Activated naive CD8-positive, alpha-beta T cell (primary cell): ENCODE data around the gene HHIPL1.

Experiments
- H3K27ac Mint-ChIP-seq: one replicate; pipeline ENCODE4 v1.8.0; 2021; ENCODE audit warnings: mixed read lengths
- H3K27me3 Mint-ChIP-seq: one replicate; pipeline ENCODE4 v1.8.0; 2021; ENCODE audit warnings: mixed read lengths
- H3K36me3 Mint-ChIP-seq: one replicate; pipeline ENCODE4 v1.8.0; 2021; ENCODE audit warnings: mixed read lengths
- H3K4me1 Mint-ChIP-seq: one replicate; pipeline ENCODE4 v1.8.0; 2021; ENCODE audit warnings: low read depth, mixed read lengths
- H3K4me3 Mint-ChIP-seq: one replicate; pipeline ENCODE4 v1.8.0; 2021; ENCODE audit warnings: mild to moderate bottlenecking, mixed read lengths
- H3K9me3 Mint-ChIP-seq: one replicate; pipeline ENCODE4 v1.8.0; 2021; ENCODE audit warnings: low read depth, mixed read lengths

Gene HHIPL1

GRCh38 chr14:99604766-99605298 lies 40.1 kb upstream of the HHIPL1 start:
- no peaks in the 10 kb centered on the region for H3K36me3 Mint-ChIP-seq
- H3K4me3 Mint-ChIP-seq = peak overlapping the region; percentile 91
- H3K4me1 Mint-ChIP-seq = peaks cover 31% of the 10 kb centered on the region
- H3K9me3 Mint-ChIP-seq = no peaks in the 10 kb centered on the region
- no peaks in the 10 kb centered on the region for H3K27me3 Mint-ChIP-seq
- H3K27ac Mint-ChIP-seq = peak overlapping the region; percentile 76

GRCh38 chr14:99605299-99605961 lies 39.5 kb upstream of the HHIPL1 start:
- no peaks in the 10 kb centered on the region for H3K27me3 Mint-ChIP-seq
- H3K9me3 Mint-ChIP-seq = no peaks in the 10 kb centered on the region
- peak overlapping the region; percentile 84 for H3K27ac Mint-ChIP-seq
- H3K4me1 Mint-ChIP-seq = peaks cover 28% of the 10 kb centered on the region
- H3K4me3 Mint-ChIP-seq = peak overlapping the region; percentile 91
- no peaks in the 10 kb centered on the region for H3K36me3 Mint-ChIP-seq

- Mint-ChIP-seq H3K9me3 (no peaks in the 10 kb centered on the region), H3K4me1 (peaks cover 21% of the 10 kb centered on the region), H3K27me3 (no peaks in the 10 kb centered on the region), H3K4me3 (no peak overlapping the region), H3K27ac (no peak overlapping the region), H3K36me3 (no peaks in the 10 kb centered on the region)
Measured at GRCh38 chr14:99606359-99606758, 38.6 kb upstream of the HHIPL1 start.

GRCh38 chr14:99608591-99608990 lies 36.3 kb upstream of the HHIPL1 start:
- Mint-ChIP-seq H3K27me3 (no peaks in the 10 kb centered on the region), H3K4me3 (no peak overlapping the region), H3K4me1 (peaks cover 8% of the 10 kb centered on the region), H3K27ac (no peak overlapping the region), H3K9me3 (no peaks in the 10 kb centered on the region), H3K36me3 (no peaks in the 10 kb centered on the region)

DNA sequence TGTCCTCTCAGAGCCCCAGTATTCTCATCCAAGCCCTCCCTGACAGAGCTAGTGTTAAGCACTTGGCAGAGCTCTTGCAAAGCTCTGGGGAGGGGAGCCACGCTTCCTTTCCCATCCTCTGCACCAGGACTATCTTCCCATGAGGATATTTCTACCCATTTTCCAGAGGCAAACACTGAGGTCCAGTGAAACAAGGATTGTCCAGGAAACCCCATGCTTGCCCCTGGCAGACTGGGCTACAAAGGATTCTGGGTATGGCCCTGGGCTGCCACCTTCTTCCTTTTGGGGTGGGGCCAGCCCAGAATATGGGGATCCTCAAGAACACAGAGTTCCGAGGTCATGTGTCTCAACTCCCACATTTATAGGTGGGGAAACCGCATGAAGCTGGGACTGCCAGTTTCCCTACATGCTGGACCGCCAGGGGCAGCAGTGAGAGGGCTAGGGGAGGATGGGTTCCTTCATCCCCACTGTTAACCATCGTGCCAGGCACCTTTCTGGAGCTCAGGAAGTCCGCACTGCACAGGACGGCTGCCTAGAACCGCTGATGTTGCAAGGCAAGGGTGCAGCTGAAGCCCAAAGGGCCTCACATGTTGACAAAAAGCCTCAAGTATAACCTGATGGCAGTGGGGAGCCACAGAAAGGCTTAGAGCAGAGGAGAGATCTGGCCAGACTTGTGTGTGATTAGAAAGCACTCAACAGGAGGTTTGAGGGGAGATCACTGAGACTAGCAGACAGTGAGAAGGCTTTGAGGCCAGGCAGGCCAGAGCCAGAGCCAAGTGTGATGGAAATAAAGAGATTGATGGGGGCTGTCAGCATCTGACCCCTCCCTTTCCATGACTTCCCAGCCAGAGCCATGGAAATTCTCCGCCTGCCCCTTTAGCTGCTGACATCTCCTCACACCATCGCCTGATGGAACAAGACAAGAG lies 35.4 kb upstream of the HHIPL1 start:
- Mint-ChIP-seq H3K27ac (no peak overlapping the region), H3K27me3 (no peaks in the 10 kb centered on the region), H3K4me3 (no peak overlapping the region), H3K4me1 (peaks cover 8% of the 10 kb centered on the region), H3K36me3 (no peaks in the 10 kb centered on the region), H3K9me3 (no peaks in the 10 kb centered on the region)

DNA sequence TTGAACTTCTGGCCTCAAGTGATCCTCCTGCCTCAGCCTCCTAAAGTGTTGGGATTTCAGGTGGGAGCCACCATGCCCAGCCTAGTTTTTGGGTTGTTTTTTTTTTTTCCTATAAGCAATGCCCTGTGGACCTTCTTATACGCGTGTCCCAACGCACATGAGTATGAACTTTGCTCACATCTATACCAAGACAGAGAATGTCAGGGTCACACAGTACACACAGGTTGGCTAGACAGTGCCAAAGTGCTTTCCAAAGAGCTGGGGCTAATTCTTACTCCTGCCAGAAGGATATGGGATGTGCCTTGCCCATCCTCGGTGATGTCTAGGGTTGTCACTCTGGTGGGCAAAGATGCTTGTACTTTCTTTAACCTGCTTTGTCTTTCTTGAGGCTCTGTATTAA lies 33.3 kb upstream of the HHIPL1 start:
- H3K27me3 Mint-ChIP-seq = peaks cover 5% of the 10 kb centered on the region
- no peaks in the 10 kb centered on the region for H3K9me3 Mint-ChIP-seq
- no peaks in the 10 kb centered on the region for H3K36me3 Mint-ChIP-seq
- H3K4me3 Mint-ChIP-seq = no peak overlapping the region
- peaks cover 3% of the 10 kb centered on the region for H3K4me1 Mint-ChIP-seq
- no peak overlapping the region for H3K27ac Mint-ChIP-seq

- Mint-ChIP-seq H3K4me1 (peaks cover 3% of the 10 kb centered on the region), H3K36me3 (no peaks in the 10 kb centered on the region), H3K4me3 (no peak overlapping the region), H3K9me3 (no peaks in the 10 kb centered on the region), H3K27ac (no peak overlapping the region), H3K27me3 (peaks cover 7% of the 10 kb centered on the region)
Measured at GRCh38 chr14:99612071-99612737, 32.7 kb upstream of the HHIPL1 start.

GRCh38 chr14:99612738-99613330 lies 32.1 kb upstream of the HHIPL1 start:
- H3K9me3 Mint-ChIP-seq = no peaks in the 10 kb centered on the region
- peaks cover 3% of the 10 kb centered on the region for H3K4me1 Mint-ChIP-seq
- H3K4me3 Mint-ChIP-seq = no peak overlapping the region
- H3K27ac Mint-ChIP-seq = no peak overlapping the region
- H3K36me3 Mint-ChIP-seq = no peaks in the 10 kb centered on the region
- H3K27me3 Mint-ChIP-seq = peaks cover 8% of the 10 kb centered on the region

- Mint-ChIP-seq H3K4me3 (no peak overlapping the region), H3K9me3 (no peaks in the 10 kb centered on the region), H3K27me3 (peaks cover 9% of the 10 kb centered on the region), H3K4me1 (peaks cover 1% of the 10 kb centered on the region), H3K27ac (no peak overlapping the region), H3K36me3 (no peaks in the 10 kb centered on the region)
Measured at GRCh38 chr14:99615497-99616157, 29.3 kb upstream of the HHIPL1 start.

- Mint-ChIP-seq H3K36me3 (no peaks in the 10 kb centered on the region), H3K27ac (no peak overlapping the region), H3K4me3 (no peak overlapping the region), H3K9me3 (no peaks in the 10 kb centered on the region), H3K4me1 (peaks cover 1% of the 10 kb centered on the region), H3K27me3 (peaks cover 11% of the 10 kb centered on the region)
Measured at GRCh38 chr14:99616832-99617800, 27.8 kb upstream of the HHIPL1 start.

DNA sequence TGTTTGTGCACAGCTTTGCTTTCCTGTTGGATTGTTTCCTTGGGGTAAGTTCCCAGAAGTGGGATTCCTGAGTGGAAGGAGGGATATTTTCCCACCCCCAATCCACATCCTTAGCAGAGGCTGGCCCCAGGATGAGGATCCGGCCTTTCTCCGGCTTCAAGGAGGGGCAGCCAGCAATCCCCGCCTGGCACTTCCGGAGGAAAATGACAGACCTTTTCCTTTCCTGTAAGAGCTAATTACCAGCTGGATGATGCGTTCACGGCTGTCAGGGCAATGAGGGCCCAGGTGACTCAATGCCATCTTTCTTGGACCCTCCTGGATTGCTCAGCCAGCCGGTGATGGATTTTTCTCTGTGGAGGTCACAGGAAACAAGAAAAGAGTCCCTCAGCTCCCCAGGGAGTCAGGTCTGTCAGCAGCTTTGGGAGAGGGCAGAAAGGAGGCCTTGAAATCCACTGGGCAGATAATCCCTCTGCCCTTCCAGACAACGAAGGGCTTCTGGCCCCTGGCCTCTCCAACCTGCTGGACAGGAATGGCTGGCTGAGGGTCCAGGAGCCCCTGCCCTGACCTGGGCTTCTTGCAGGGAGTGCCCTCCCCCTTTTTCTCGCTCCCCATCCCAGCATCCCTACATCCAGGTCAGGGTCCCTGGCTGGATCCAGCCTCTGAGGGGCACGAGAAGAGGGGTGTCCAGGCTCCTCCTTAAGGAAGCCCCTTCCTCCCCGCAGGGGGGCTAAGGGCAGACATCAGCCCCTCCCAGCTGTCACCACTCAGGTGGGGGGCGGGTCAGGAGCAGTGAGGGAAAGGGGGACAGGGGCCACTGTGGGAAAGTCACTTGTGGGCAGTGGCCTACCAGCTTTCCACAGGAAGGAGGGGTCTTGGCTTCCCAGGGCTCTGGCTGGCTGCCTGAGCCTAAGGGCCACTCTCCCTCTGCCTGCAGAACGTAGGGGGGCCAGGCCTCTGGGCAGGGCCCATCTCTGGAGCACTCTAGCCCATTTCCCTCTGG lies 24.8 kb upstream of the HHIPL1 start:
- Mint-ChIP-seq H3K9me3 (no peaks in the 10 kb centered on the region), H3K27ac (no peak overlapping the region), H3K4me3 (no peak overlapping the region), H3K36me3 (no peaks in the 10 kb centered on the region), H3K4me1 (peaks cover 1% of the 10 kb centered on the region), H3K27me3 (peaks cover 19% of the 10 kb centered on the region)

- H3K36me3 Mint-ChIP-seq = no peaks in the 10 kb centered on the region
- peaks cover 21% of the 10 kb centered on the region for H3K27me3 Mint-ChIP-seq
- H3K4me3 Mint-ChIP-seq = no peak overlapping the region
- no peaks in the 10 kb centered on the region for H3K9me3 Mint-ChIP-seq
- H3K27ac Mint-ChIP-seq = no peak overlapping the region
- H3K4me1 Mint-ChIP-seq = peaks cover 1% of the 10 kb centered on the region
Measured at GRCh38 chr14:99621948-99622347, 23.0 kb upstream of the HHIPL1 start.
